ENCODE measurements around the gene CA6. TPM values are rescaled to one million over a fixed set of nuclear protein-coding genes. Genes with fewer than 3 reads are reported as not detected.

Gene CA6

Small RNAs within 50 kb of the gene (small RNA-seq; reads per million reads assigned to genes)
- gene AL139415.2 (ENCODE audit: insufficient read depth) = not detected
- gene RN7SL451P (ENCODE audit: insufficient read depth) = not detected

All from mesendoderm (in vitro differentiated cells).